Measurements from ENCODE around the gene FAM32A. TPM values are rescaled to one million over a fixed set of nuclear protein-coding genes. Genes with fewer than 3 reads are reported as not detected.

The FAM32A gene
- total and polyA plus RNA-seq, 8 donors, result 14.8 to 48.6 (median 24.1) TPM

GRCh38 chr19:16233081-16233776, 48.0 kb downstream of the FAM32A start:
- no peak overlapping the region for H3K27ac ChIP-seq
- TF ChIP-seq, protein P1, sequence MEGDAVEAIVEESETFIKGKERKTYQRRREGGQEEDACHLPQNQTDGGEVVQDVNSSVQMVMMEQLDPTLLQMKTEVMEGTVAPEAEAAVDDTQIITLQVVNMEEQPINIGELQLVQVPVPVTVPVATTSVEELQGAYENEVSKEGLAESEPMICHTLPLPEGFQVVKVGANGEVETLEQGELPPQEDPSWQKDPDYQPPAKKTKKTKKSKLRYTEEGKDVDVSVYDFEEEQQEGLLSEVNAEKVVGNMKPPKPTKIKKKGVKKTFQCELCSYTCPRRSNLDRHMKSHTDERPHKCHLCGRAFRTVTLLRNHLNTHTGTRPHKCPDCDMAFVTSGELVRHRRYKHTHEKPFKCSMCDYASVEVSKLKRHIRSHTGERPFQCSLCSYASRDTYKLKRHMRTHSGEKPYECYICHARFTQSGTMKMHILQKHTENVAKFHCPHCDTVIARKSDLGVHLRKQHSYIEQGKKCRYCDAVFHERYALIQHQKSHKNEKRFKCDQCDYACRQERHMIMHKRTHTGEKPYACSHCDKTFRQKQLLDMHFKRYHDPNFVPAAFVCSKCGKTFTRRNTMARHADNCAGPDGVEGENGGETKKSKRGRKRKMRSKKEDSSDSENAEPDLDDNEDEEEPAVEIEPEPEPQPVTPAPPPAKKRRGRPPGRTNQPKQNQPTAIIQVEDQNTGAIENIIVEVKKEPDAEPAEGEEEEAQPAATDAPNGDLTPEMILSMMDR (IDR thresholded peaks at IDR 0.05), result no peak
- 95 to 97% methylated on average over 18 to 19 of the region's 19 CpGs for WGBS, 2 donors
- no peaks in the 10 kb centered on the region for H3K9me3 ChIP-seq
- intact Hi-C loops (cut with DNase I), result no loop called here
- FAIRE-seq, result no peak
- no peak for ATAC-seq
- no peaks in the 10 kb centered on the region for H3K4me1 ChIP-seq
- peak in 1 of 6 donors; percentile 23 for DNase-seq
- H3K4me3 ChIP-seq, result no peak overlapping the region
- H3K27me3 ChIP-seq, result no peaks in the 10 kb centered on the region
- peaks cover 0 to 12% (median 9%) of the 10 kb centered on the region in 3 donors for H3K36me3 ChIP-seq

- ATAC-seq, result no peak
- TF ChIP-seq, protein P1 (IDR thresholded peaks at IDR 0.05), result no peak
- intact Hi-C loops (cut with DNase I), result no loop called here
- 93 to 95% methylated on average over 19 of the region's 19 CpGs for WGBS, 2 donors
- peak in 2 of 6 donors; percentile 19 to 63 for DNase-seq
- Histone ChIP-seq H3K9me3 (no peaks in the 10 kb centered on the region), H3K4me1 (no peaks in the 10 kb centered on the region), H3K27ac (no peak overlapping the region), H3K4me3 (no peak overlapping the region), H3K36me3 (peaks cover 0 to 6% (median 5%) of the 10 kb centered on the region in 3 donors), H3K27me3 (no peaks in the 10 kb centered on the region)
- FAIRE-seq, result no peak
These were observed 48.8 kb downstream of the FAM32A start for GRCh38 chr19:16233836-16234551.

GRCh38 chr19:16234552-16235445, 49.6 kb downstream of the FAM32A start:
- Histone ChIP-seq H3K4me1 (no peaks in the 10 kb centered on the region), H3K9me3 (no peaks in the 10 kb centered on the region), H3K36me3 (no peaks in the 10 kb centered on the region), H3K27ac (no peak overlapping the region), H3K4me3 (no peak overlapping the region), H3K27me3 (no peaks in the 10 kb centered on the region)
- WGBS, 2 donors, result 90 to 93% methylated on average over 41 of the region's 41 CpGs
- TF ChIP-seq, protein P1 (IDR thresholded peaks at IDR 0.05), result no peak
- DNase-seq, result peak in 1 of 6 donors; percentile 22
- ATAC-seq, result no peak
- intact Hi-C loops (cut with DNase I), result no loop called here
- no peak for FAIRE-seq

- no peaks in the 10 kb centered on the region for H3K9me3 ChIP-seq
- no peak for ATAC-seq
- H3K27ac ChIP-seq, result no peak overlapping the region
- intact Hi-C loops (cut with DNase I), result no loop called here
- no peak for DNase-seq
- 90 to 92% methylated on average over 21 of the region's 21 CpGs for WGBS, 2 donors
- H3K4me1 ChIP-seq, result no peaks in the 10 kb centered on the region
- no peak overlapping the region for H3K4me3 ChIP-seq
- TF ChIP-seq, protein P1 (IDR thresholded peaks at IDR 0.05), result no peak
- no peaks in the 10 kb centered on the region for H3K36me3 ChIP-seq
- FAIRE-seq, result no peak
- no peaks in the 10 kb centered on the region for H3K27me3 ChIP-seq
These were observed 50.8 kb downstream of the FAM32A start for GRCh38 chr19:16235811-16236652.

Other genes starting within 250 kb of the FAM32A start
- gene OR10H4, start 236.4 kb upstream of the FAM32A start, total RNA-seq, result not detected
- gene OR10H4, start 236.4 kb upstream of the FAM32A start, polyA plus RNA-seq, result not detected
- gene TPM4, start 108.9 kb upstream of the FAM32A start, total RNA-seq, result 100 to 1,000 TPM in 2 of 6 donors, 10 to 100 TPM in 4; 36.8 to 161 (median 50.8) TPM
- 100 to 1,000 TPM; 102 to 126 TPM for gene TPM4, start 108.9 kb upstream of the FAM32A start, polyA plus RNA-seq
- gene RAB8A, start 73.5 kb upstream of the FAM32A start, total RNA-seq, result 10 to 100 TPM; 18.6 to 40.8 (median 27.8) TPM
- 10 to 100 TPM; 12.0 to 18.0 TPM for gene RAB8A, start 73.5 kb upstream of the FAM32A start, polyA plus RNA-seq
- 1 to 10 TPM; 2.2 to 5.9 (median 3.6) TPM for gene HSH2D, start 41.7 kb upstream of the FAM32A start, total RNA-seq
- gene HSH2D, start 41.7 kb upstream of the FAM32A start, polyA plus RNA-seq, result 10 to 100 TPM; 12.5 to 13.2 TPM
- not detected for gene CIB3, start 11.9 kb upstream of the FAM32A start, total RNA-seq
- not detected for gene CIB3, start 11.9 kb upstream of the FAM32A start, polyA plus RNA-seq
- 10 to 100 TPM; 12.4 to 25.7 (median 17.4) TPM for gene AP1M1, start 12.5 kb downstream of the FAM32A start, total RNA-seq
- gene AP1M1, start 12.5 kb downstream of the FAM32A start, polyA plus RNA-seq, result 10 to 100 TPM; 20.2 to 24.7 TPM
- 10 to 100 TPM in 2 of 6 donors, 1 to 10 TPM in 4; 3.1 to 12.0 (median 5.8) TPM for gene KLF2, start 139.4 kb downstream of the FAM32A start, total RNA-seq
- 1 to 10 TPM; 3.4 to 3.7 TPM for gene KLF2, start 139.4 kb downstream of the FAM32A start, polyA plus RNA-seq

Measured in pancreas (tissue), 10 donors.